NCI-H128 (cell line): Measurements from ENCODE around the gene NOS2.

Experiments
- DNase-seq: peaks from one replicate; lab custom pipeline; 2025; ENCODE audit not compliant: unreplicated experiment; lab: John Stamatoyannopoulos, UW

Gene NOS2

DNA sequence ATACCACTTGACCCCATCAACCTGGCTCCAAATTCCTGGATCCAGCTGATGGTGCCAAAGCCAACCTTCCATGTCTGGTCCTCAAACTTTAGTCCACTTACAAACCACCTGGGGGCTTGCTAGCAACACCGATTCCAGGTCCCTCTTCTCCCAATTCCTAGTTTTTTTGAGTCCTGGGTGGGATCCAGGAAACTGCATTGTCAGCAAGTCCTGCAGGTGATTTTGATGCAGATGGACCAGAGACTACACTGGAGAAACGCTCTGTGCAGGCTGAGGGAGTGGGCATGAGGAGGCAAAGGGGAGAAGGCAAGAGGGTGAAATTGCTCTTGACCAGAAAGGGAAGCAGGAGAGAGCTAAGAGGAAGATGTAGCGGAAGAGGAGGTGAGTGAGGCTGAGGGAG, 21.0 kb upstream of the NOS2 start:
- no peak for DNase-seq

GRCh38 chr17:27819145-27819544, 18.8 kb upstream of the NOS2 start:
- no peak for DNase-seq

- no peak for DNase-seq
These were observed 18.2 kb upstream of the NOS2 start for GRCh38 chr17:27818401-27819105.

DNA sequence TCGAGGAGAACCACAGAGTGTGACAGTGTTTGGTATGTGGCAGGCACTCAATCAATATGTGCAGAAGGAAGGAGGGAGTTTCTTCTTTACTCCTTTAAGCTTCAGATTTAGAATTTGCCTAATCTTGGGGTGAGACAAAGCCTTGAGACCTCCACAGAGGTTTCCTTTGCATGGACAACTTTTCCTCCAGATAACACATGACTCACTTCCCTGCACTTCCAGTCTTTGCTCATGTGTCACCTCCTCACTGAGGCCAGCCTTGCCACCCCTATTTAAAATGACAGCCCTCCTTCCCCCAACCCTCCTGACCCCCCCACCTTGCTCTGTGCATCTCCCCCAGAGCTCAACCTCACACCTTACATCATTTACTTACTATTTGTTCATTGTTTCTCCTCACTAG, 17.4 kb upstream of the NOS2 start:
- no peak for DNase-seq

- DNase-seq = no peak
These were observed 16.6 kb upstream of the NOS2 start for GRCh38 chr17:27816946-27817345.

GRCh38 chr17:27811961-27812360, 11.6 kb upstream of the NOS2 start:
- no peak for DNase-seq

GRCh38 chr17:27810902-27811557, 10.7 kb upstream of the NOS2 start:
- no peak for DNase-seq

DNA sequence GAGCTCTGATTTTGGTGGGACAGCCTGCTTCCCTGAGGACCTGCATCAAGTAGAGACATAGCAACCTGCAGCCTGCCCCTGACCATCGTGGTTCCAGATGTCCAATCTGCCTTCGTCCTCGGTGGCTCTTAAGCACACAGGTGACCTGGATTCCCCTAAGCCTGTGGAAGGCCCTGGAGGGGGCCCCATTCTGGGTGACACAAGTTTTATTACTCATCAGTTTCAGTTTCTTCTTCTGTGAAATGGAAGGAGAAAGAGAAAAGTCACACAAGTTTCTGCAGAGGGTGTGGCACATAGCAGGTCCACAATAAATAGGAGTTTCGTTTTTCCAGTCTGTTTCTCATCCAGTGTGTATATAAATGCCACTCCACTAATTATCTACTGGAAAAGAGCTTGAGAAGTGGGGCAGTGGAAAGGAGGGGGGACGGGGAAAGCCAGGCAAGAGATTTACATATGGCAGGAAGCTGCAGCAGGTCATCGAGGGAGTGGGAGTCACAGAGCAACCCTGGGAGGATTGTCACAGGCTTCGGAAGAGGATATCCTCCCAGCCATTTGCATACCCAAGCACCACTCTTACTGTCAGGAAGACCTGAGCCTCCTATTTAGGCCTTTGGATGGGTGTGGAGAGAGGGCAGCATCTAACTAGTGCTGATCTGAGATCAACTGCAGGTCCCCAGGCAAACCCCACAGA, 10.0 kb upstream of the NOS2 start:
- no peak for DNase-seq

- no peak for DNase-seq
These were observed 9.2 kb upstream of the NOS2 start for GRCh38 chr17:27809555-27809954.

DNA sequence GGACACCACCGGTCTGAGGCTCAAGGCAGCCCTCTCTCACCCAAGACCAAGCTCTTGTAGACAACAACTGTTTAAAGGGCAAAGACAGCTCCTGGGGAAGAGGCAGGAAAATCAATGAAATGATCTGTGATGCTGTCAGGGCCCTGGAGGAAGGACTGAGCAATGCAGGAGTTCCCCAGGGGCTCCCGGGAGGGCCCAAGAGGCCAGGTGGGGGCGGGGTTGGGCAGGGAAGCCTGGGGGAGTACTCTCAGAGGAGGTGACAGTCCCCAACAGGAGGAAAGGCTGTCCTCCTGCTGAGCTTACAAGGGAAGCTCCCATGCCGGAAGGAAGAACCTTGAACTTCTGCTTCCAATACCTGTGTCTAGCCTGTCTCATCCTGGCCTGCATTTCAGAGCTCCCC, 8.3 kb upstream of the NOS2 start:
- DNase-seq = no peak

GRCh38 chr17:27807567-27808470, 7.5 kb upstream of the NOS2 start:
- DNase-seq = no peak

GRCh38 chr17:27805520-27806146, 5.3 kb upstream of the NOS2 start:
- peak; percentile 56 for DNase-seq

- DNase-seq = no peak
These were observed 3.8 kb upstream of the NOS2 start for GRCh38 chr17:27804113-27804512.

GRCh38 chr17:27802962-27803680, 2.8 kb upstream of the NOS2 start:
- DNase-seq = no peak

GRCh38 chr17:27802033-27802432, 1.7 kb upstream of the NOS2 start:
- no peak for DNase-seq

GRCh38 chr17:27798376-27798775, 2.0 kb downstream of the NOS2 start:
- DNase-seq = no peak

DNA sequence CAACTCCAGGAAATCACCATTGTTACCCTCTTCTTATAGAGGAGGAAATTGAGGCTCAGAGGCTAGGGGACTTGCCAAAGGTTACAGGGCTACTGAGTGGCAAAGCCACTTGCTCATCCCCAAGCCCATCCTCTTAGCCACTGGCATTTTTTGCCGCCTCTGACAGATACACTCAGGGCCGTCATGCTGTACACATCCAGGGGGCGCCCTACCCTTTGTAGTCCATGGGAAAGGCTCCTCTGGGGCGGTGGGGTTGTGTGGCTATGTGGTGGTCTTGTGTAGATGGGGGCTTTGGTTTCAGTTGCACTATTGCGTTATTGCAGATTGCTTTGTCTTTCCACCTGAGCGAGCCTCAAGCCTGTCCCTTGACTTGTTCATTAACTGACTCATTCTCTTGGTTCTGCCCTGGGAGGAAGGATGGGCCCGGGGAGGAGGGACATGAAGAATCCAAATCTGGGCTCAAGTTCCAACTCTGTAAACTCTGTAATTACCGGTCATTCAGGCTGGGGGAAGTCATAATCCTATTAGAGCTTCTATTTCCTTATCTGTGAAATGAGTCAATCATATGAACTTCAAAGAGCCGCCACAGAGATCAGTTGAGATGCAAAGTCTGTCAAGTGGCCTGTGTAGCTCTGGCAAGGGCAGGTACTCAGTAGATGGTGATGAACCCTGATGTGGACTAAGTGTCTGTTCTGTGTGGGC, 2.8 kb downstream of the NOS2 start:
- no peak for DNase-seq

- no peak for DNase-seq
These were observed 6.3 kb downstream of the NOS2 start for GRCh38 chr17:27793906-27794569.
